ENCODE data around the gene PAK6. TPM values are rescaled to one million over a fixed set of nuclear protein-coding genes. Genes with fewer than 3 reads are reported as not detected.

PAK6 gene
- polyA plus RNA-seq, 1 donor, result 0.76 TPM

DNA sequence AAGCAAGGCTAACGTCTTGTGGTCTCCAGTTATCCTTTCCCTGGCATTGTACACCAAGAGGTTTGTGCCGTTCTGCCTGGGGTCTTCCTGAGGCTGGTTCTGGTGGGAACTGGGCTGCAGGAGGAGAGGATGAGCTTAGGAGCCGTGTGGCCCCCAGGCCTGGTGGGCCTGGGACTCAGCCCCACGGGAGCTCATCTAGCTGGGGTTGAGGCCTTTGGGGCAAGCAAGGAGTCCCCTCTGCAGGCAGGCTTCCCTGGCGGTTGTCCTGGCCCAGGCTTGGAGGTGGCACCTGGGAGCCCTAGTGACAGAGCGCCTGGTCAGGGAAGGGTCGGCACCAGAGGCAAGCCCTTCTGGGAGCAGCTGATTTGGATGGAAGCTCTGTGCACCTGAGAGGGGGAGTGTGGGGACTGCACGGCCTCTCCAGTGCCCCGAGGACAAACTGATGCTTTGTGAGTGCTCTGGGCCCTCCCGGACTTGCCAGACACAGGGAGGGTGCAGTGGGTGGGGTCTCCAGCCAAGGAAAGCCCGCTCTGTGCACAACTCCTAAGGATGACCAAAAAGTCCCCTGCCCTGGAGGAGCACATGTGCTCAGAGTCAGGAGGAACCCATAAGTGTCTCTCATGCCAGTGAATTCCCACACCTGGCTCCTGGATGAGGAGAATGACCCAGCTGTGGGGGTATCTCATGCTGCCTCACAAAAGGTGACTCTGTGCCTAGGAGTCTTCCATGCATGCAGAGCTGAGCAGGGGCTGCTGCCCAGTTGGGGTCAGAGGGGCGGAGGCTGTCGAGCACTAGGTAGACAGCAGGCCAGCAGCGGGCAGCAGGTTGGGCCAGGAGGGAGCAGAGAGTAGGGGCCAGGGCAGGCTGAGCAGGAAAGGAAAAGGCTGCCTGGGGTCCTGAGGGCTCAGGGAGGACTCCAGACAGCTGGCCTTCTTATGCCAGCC lies 2.7 kb downstream of the PAK6 start:
- DNase-seq, result no peak

DNA sequence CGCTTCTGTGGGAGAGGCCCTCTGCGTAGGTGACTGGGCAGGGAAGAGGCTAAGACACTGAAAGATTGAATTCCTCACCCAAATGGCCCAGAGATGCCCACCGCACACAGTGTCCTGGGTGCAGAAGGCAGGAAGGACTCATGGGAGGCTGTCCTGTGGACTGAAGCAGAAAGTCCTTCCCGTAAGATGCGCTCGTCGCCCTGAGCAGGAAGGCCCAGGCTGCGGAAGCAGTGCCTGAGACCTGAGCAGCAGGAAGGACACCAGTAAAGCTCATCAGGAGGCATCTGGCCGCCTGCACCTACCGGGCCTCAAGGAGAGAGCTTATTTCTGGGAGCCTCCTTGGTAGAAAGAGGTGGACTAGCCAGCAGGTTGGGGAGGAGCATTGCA lies 3.3 kb downstream of the PAK6 start:
- no peak for DNase-seq

DNA sequence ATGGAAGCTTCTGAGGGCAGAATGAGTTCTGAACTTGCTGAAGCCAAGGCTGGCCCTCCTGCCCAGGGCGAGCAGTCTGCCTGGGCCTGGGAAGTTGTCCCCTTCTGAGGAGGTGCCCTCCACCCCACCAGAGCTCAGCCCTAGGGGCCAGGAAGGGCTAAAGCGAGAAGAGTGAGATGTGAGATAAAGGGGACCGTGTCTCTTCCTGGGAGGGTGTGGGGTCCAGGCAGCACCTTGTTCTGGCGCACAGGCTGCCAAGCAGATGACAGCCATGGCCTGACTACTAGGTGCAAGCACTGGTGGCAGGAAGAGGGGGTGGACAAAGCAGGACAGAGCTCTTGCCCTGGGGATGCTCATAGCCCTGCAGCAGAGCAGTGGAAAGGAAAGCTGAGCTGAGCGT lies 3.7 kb downstream of the PAK6 start:
- no peak for DNase-seq

DNA sequence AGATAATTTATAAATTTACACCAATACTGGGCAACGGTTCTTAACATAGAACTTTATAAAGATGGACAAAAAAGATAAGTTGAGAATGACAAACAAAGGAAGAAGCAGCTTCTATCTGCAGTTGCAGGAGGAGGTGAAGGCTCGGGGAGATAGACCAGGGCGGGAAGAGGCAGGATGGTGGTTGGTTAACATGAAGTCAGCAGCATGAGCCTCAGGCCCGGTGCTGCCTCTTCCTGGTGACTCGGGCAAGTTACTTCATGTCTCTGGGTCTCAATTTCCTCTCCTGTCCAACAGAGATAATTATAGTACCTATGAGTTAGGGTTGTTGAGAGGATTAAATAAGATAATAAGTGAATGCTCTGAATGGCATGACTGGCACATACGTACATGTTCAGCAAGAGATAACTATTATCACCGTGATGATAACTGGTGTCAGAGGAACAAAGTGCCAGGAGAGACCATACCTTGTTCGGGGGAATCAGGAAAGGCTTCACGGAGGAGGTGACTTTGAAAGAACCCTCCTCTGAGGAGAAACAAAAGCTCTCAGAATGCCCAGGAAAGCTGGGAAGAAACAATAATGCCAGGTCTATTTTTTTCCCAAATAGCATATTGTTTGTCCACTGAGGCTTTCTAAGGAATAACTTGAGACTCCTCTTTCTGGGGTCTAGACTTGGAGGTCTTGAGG lies 4.4 kb downstream of the PAK6 start:
- DNase-seq, result no peak

DNA sequence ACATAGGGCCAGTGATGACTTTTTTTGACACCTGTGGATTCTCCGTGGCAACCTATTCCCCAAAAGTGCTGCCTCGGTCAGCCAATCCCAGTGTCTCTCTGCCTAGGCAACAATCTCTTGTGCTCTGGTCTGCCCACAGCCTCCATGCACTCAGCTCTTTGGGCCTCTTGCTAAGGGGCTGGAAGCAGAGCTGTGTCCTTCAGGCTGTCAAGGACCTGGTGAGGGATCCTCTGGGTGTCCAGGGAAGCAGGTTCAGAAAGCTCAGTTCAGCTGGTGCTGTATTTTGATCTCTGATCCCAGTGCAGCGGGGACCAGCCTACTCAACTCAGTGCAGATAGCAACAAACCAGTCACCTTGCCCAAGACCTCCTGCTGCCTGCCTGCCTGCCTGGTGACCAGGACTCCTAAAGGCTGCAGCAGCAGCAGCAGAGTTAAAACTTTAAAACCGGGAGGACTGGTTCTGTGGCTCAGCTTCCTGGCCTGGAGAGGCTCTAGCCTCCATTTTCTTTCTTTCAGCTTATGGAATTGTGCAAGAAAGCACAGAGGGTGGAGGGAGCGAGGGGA lies 6.2 kb downstream of the PAK6 start:
- no peak for DNase-seq

DNA sequence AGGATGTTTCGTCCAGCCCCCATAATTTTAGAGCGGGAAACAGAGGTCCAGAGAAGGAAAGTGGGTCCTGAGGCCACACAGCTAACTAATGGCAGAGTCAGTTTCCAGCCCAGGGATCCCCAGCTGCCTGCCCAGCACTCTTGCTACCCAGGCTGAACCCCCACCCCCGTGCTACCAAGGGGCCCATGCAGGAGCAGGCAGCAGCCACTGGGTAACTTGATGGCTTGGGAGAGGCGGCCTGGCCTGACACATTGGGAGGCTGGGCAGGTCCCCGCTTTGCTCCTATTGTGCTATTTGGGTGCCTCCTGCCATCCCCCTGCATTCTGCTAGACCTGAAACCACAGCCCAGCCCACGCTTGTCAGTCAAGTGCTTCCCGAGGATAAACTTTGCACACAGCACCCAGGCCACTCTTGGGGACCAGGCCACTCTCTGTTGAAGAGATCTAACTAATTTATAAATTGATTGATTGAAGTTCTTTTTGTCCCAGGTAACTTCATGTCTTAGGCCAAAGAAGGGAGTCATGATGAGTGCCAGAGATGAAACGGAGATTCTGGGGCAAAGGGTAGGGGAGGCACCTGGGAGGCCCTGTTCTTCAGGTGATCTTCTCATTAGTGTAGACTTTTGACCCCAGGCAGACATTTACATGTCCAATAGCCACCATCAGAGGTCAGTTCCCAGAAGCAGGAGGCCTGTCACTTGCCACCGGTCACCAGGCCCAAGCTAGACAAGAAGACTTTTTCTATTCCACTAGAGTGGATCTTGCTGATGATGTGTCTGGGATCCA lies 7.0 kb downstream of the PAK6 start:
- DNase-seq, result no peak

DNA sequence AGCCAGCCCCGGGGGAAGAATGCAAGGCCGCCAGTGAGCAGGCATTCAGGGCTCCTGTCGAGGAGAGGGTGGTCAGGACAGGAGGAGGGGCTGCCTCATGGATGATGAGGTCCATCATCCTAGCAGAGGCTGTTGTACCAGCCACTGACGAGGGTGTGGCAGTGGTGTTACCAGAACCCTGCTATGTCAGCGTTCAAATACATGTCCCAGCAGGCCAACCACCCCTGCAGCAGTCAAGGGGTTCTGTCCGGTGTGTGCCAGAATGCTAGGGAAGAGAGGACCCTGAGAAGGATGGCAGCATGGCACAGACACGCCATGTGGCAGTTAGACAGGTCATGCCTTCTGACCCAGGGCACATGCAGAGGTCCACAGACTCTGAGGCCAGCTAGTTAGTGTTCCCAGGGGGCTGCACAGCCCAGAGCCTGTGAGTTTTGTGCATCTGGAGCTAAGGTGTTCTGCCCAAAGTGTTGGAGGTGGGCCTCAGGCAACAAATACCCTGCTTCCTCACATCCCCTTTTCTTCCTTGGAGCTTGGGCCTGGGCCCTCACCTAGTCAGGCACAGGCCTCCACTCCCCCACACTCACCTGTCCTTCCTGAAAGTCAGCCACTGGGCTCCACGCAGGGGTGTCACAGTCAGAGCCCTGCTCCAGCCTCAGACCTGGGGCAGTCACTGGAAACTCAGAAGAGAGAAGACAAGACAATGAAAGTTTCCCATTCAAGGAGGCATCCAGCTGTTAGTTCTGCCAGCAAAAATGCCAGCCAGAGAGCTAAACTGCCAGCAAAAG lies 7.8 kb downstream of the PAK6 start:
- DNase-seq, result no peak

DNA sequence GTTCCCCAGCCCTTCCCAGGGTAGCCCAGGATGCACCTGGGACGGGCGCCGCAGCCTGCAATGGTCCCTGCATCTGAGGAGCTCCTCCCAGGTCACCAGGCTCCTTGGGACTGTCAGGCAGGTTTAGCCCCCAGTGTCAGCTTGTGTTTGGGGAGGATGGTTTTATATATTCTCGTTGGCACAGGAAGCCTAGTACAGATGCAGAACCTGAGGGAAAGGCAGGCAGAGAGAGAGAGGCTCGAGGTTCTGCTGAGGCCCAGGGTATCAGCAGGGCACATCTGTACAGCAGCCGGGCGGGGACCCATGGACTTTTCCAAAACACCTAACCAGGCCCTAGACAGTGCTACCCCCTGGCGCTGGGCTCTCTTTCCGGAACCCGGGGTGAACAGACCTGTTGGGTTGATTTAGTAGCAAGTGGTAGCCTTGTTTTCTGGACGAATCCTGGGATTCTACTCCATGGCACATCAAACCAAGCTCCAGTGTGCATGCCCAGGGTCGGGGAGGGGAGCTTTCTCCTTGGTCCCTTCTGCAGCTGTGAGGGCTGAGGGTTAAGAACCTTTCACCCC lies 8.6 kb downstream of the PAK6 start:
- no peak for DNase-seq

DNA sequence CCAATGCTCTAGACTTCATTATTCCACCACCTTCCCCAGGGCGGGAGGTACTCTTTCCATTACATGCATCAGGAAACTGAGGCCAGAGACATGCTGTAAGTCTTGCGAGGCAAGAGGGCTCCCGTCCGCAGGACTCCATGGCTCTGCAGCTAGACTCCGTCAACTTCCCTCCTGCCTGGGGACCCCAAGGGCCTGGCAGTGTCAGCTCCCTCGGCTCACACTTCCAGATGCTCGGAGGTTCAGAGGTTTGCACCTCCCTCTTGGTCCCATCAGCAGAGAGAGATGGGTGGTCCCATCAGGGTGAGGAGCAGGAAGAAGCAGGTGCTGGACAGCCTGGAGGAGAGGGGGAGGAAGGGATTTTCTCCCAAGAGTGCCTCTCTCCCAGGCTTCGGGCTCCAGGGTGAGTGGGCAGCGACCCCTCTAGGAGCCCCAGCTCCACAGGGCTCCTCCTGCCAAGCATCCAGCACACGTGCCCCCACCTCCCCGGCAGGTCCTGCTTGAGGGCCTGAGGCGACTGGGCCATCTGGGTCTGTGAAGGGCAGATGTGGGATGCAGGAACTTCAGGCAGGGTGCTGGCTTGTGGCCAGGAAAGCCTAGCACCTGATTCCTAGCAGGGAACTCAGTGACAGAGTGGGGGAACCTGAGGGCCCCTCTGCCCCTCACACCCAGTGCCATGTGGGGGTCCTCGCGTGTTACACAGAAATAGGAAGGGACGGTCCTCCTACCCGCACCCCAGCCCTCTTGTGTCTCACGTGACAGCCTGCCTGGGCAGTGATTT lies 9.3 kb downstream of the PAK6 start:
- no peak for DNase-seq

DNA sequence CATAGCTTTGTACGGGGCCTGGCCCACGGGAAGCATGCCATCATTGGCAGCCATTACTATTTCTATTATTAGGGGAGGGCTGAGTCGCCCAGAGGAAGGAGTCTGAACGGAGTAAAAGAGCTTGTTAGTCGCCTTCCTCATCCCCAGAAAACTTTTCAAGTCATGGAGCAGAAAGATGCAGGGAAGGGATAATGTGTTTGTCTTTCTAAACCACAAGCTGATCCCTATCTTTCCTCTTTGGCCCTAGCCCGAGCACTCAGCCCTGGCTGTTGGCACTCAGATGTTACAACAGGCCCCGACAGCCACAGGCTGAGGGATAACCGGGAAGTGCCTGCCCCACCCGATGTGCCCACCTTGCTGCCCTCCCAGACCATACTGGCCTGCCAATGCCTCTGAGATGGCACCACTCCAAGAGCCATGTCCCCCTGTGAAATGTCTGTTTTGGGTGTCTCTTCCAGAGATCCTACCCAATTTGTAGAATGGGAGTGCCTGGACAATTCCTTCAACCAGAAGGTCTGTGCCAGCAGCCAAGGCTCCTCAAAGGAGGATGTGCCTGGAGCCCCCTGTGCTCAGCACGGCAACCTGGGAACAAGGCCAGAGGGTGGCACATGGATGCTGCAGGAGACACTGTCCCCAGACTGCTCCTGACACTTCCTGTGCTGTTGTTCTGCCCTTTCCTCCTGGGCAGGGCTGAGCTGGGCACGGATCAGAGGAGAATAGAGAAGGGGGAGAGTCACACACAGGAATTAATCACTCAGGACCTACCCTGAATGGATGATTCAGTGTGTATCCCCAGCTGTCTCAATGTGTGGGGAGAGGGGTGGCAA lies 10.8 kb downstream of the PAK6 start:
- DNase-seq, result no peak

DNA sequence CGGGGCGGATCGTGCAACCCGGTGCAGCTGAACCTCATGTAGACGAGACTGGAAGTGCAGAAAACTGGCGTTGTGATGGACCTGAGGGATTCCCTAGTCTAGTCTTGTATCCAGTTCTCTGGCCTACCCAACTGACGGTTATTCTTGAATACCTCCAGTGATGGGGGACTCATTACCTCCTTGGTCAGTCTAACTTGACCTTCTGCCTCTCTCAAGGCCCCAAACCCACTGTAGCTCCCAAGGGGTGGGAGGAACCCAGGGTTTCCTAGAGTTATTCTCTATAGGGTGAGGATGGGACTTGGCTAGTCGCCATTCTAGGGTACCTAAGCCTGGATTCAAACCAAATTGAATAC lies 11.4 kb downstream of the PAK6 start:
- DNase-seq, result no peak

DNA sequence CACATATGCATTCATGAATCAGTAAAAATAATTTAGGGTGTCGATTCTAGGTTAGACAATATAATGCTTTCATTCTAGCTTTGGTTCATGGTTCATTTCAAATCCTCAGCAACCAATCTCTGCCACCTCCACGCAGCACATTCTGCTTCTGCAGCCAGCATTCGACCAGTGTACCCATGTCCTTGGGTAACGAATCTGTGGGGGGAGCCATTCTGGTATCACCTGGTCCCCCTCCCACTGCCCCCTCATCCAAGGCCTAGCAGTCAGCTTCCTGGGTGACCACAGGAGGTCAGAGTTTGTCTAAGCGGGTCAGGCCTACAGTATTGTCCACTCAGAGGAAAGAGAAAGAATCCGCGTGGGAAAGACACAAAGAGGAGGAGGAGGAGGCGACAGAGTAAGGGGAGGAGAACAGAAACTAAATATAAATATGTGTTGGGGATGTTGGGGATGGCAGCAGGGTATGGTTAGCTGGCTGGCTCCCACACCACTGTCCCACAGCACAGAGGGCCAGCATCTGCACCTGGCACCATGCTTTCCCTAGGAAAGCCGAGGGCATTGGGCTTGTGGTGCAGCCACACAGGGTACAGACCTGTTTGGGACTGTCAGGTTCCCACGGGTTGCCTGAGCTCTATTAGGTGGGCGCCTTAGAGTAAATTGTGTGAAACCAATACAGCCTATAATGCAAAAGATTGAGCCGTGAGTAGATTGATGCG lies 12.1 kb downstream of the PAK6 start:
- DNase-seq, result no peak

DNA sequence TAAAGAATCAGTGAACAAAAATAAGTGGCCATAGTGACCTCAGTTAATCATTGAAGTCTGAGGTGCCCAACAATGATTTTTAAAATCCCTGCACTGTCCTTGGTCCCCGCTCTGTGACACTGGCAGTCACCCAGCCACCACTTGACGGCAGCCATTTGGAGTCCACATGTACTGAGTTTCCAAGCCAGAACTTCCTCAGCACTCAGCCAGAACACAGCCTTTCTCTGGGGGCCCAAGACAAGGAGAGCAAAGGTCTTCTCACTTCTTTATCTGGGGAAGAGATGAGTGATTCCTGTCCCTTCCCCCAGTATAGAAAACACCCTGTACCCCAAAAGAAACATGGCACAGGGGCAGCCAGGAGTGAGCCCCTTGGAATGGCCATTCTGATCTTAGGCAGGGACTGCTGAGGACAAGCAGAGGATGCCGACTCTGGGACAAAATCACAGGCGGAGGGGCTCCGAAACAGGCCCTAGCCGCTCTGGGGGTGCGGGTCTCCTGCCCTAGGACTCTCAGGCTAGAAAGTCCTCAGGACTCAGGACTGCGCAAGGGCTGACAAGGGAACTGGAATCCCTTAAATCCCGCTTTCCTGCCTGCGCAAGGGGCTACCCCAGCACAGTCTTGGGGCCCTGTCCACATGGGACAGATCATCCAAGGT lies 12.8 kb downstream of the PAK6 start:
- DNase-seq, result no peak

DNA sequence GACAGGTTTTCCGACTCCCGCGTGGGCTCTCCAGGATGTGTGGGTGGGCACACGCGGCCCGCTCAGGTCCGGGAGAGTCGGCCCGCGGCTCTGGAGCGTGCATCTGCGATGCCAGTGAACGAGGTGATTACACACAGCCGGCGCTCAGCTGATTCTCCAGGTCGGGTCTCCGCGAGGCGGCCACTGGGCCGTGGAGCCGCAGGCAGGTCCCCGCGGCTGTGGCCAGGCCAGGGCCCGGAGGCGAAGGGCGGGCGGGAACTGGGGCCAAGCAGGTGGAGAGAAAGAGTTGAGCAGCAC lies 13.2 kb downstream of the PAK6 start:
- no peak for DNase-seq

DNA sequence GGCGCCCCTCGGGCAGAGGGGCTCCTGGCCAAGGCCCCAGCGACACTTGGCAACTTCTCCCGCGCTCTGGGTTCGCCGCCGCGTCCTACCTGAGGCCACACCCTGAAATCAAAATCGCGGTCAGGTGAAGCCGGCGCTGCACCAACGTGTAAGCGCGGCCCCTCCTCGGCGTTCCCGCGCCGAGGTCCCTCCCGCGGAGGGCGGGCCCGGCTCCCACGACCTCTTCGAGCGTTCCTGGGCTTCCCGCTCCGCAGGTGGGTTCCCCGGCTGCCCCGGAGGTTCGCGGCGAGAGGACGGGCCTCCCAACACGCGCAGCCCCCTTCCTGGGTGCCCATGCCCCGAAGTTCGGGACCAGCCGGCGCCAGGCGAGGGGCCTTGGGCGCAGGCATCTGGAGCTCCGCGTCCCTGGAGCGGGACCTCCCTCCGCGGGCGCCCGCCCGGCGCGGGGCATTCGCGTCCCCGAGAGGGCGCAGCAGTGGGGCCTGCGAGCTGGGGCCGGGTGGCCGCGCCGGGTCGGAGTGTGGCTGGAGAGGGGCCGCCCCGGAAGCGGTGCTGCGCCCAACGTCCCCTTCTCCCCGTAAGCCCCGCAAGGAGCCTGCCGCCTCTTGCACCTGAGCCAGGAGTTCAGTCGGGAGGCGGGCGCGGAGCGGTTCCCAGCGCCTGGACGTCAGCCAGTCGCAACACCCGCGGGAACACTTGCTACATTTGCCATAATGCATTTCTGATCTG lies 13.7 kb downstream of the PAK6 start:
- peak; percentile 36 for DNase-seq

DNA sequence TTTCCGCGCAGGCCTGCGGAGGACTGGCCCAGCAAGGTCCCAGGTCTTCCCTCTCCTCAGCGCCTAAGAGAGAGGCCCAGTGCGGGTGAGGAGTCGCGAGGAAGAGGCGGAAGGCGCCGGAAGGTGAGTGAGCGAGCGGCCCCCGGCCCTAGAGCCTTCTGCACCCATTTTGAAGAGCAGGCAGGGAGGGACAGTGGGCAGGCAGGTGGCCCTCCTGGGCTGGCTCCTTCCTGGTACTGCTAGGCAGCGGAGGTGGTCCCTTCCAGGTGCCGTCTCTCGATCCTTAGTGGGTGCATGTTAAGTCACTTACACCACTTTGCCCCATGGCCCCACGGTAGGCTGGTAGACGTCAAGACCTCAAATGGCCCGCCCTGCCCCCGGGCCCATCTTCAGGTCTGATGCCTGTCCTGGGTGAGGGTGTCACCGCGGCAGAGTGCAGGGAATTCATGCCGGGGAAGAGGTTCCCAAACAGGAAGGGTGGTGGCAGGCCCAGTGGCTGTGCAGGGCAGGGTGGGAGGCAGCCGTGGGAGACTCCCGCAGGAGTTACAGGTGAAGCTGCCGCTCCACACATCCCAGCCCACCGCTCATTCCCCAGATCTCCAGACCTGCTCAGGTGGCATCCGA lies 14.4 kb downstream of the PAK6 start:
- no peak for DNase-seq

DNA sequence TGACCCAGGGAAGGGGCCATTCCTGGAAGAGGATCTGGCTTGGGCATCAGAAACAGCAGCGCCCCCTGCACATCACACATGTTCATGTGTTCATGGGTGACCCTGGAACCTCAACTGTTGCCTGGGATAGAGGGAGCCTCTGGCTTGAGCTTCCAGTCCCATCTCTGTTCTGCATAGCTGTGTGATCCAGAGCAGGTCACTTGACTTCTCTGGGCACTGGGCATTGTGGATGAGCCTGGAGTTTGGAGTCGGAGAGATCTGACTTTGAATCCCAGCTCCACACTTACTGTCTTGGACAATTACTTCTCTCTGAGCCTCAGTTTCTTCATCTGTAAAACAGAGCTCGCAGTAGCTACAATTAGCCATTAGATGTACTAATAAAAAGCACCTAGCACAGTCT lies 15.6 kb downstream of the PAK6 start:
- DNase-seq, result no peak

DNA sequence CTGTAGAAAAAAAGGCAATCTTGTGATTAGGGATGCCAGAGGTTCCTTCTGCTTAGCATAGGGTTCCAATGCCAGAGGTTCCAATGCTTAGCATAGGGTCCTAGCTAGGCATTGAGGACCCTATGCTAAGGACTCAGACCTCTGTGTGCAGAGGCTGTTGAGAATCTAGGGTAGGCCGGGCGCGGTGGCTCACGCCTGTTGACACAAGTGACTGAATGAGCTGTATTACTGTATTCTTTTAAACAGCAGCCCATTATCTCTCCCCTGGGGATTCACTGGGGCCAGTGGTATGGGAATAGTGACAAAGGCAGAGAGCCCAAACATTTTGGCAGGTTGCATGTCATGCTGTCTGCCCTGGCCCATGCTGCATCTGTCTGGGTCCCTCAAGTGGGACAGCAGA lies 16.2 kb downstream of the PAK6 start:
- no peak for DNase-seq
